Right hindlimb (tissue), 1 donor: ENCODE measurements around the gene HTD2.

ENCODE experiments used
- DNase-seq: peaks from one replicate; pipeline ENCODE4 v3.0.0-alpha.2; 2018

The HTD2 gene

GRCh38 chr3:58293516-58293915 lies 12.8 kb upstream of the HTD2 start:
- DNase-seq, result no peak

GRCh38 chr3:58296269-58296668 lies 10.1 kb upstream of the HTD2 start:
- DNase-seq, result no peak

- DNase-seq, result no peak
Observed at GRCh38 chr3:58296843-58297242, 9.5 kb upstream of the HTD2 start.

- no peak for DNase-seq
Observed at GRCh38 chr3:58298190-58298589, 8.1 kb upstream of the HTD2 start.

- no peak for DNase-seq
Observed at GRCh38 chr3:58299075-58299474, 7.2 kb upstream of the HTD2 start.

GRCh38 chr3:58299839-58300516 lies 6.3 kb upstream of the HTD2 start:
- DNase-seq, result no peak

GRCh38 chr3:58307639-58308215 lies 1.4 kb downstream of the HTD2 start:
- DNase-seq, result no peak

GRCh38 chr3:58308728-58309127 lies 2.4 kb downstream of the HTD2 start:
- no peak for DNase-seq

GRCh38 chr3:58317811-58318210 lies 11.5 kb downstream of the HTD2 start:
- DNase-seq, result no peak

- no peak for DNase-seq
Observed at GRCh38 chr3:58321791-58322190, 15.5 kb downstream of the HTD2 start.

- no peak for DNase-seq
Observed at GRCh38 chr3:58322793-58323192, 16.5 kb downstream of the HTD2 start.

- DNase-seq, result no peak
Observed at GRCh38 chr3:58323529-58324390, 17.4 kb downstream of the HTD2 start.

- DNase-seq, result no peak
Observed at GRCh38 chr3:58324391-58325390, 18.4 kb downstream of the HTD2 start.

- no peak for DNase-seq
Observed at GRCh38 chr3:58325525-58325992, 19.2 kb downstream of the HTD2 start.

GRCh38 chr3:58326267-58326900 lies 20.1 kb downstream of the HTD2 start:
- DNase-seq, result no peak

GRCh38 chr3:58329150-58329921 lies 23.0 kb downstream of the HTD2 start:
- DNase-seq, result no peak

- no peak for DNase-seq
Observed at GRCh38 chr3:58329922-58330413, 23.6 kb downstream of the HTD2 start.

GRCh38 chr3:58331593-58332152 lies 25.4 kb downstream of the HTD2 start:
- no peak for DNase-seq

GRCh38 chr3:58332575-58333188 lies 26.4 kb downstream of the HTD2 start, which contains the start of gene PXK:
TSS of gene PXK (plus strand) at chr3:58332892. CDS start at chr3:58332989, 97 bp downstream.
- DNase-seq, result peak; percentile 87
